Neural cell (in vitro differentiated cells): ENCODE results near the gene AGPS.

ENCODE experiments used
- CTCF ChIP-seq: fragments of 450-650 bp; IDR thresholded peaks from 2 replicates; pipeline ENCODE4 v1.5.1; 2014; ENCODE audit warnings: antibody characterized with exemption, mild to moderate bottlenecking, moderate library complexity; ENCODE audit not compliant: poor library complexity, severe bottlenecking
- EZH2 ChIP-seq: fragments of 200-600, 300-800 bp; shearing (Covaris generic), sonication (generic); IDR thresholded peaks from 2 replicates; pipeline ENCODE4 v1.6.1; 2014; ENCODE audit warnings: antibody characterized with exemption, low read length, borderline replicate concordance, mild to moderate bottlenecking; ENCODE audit not compliant: insufficient read depth, poor library complexity, severe bottlenecking
- POLR2AphosphoS5 ChIP-seq: IDR thresholded peaks from 2 replicates; pipeline ENCODE4 v1.6.1; 2012
- TAF1 ChIP-seq: IDR thresholded peaks from 2 replicates; pipeline ENCODE4 v1.6.1; 2012; ENCODE audit warnings: low read depth

DNA sequence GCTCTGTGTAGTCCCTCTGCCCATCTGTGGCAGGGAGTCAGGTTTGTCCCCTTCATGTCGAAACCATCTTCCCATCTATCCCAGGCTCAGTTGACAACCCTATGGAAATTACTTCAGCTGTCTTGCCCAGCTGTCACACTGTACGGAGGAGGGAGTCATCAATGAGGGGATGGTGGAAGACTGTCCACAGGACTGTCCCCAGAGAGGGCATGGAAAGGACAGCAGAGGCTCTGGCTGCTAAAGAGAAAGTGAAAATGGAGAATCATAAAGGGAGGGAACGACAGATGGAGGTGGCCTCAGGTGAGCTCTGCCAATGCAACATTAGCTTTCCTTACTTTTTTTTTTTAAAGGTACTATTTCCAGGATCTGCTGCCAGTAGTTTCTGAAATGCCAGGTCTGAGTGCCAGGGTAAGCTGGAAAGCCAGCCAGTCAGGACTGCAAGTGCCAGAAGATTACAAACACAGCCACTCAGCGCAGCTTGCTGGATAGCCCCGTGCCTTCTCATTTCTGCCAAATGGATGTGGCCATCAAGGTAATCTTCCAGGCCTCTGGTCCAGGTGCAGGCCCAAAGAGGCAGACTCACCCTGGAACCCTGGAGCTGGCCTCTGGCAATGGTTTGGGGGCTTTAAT, 192.8 kb downstream of the AGPS start:
- TF ChIP-seq CTCF: no peak
- no peak for TF ChIP-seq EZH2
- no peak for TF ChIP-seq POLR2AphosphoS5
- TF ChIP-seq TAF1: no peak
